GM12878 (cell line): ENCODE measurements around the gene APBB1IP. TPM values are rescaled to one million over a fixed set of nuclear protein-coding genes. Genes with fewer than 3 reads are reported as not detected.

Experiments used
- ATAC-seq: fragments of 200-7000 bp; cut with Tn5 transposase; 3 replicates; pipeline ENCODE4 v1.9.1; 2020; ENCODE audit warnings: mild to moderate bottlenecking, moderate library complexity
- BruUV-seq: library from RNA; stranded (reverse); fragments of 400-500 nt; replicated peaks from 2 replicates; lab custom pipeline; 2021; lab: Mats Ljungman, UMichigan
- CTCF ChIA-PET: fragments of 300-600 bp; sonication (Branson Sonifier 250); formaldehyde crosslinking; extraction: SDS; loops from one replicate; lab custom pipeline; 2021; ENCODE audit warnings: inconsistent platforms; lab: Yijun Ruan, JAX
- POLR2A ChIA-PET: fragments of 350-600 bp; formaldehyde crosslinking; extraction: SDS; loops from one replicate; lab custom pipeline; 2021; ENCODE audit warnings: inconsistent platforms; lab: Charles Lee
- RAD21 ChIA-PET: fragments of 300-600 bp; sonication (Branson Sonifier 250); formaldehyde crosslinking; loops from one replicate; lab custom pipeline; 2023; ENCODE audit warnings: antibody characterized with exemption; ENCODE audit not compliant: unreplicated experiment; lab: Charles Lee
- SMC1A ChIA-PET: fragments of 300-600 bp; sonication (Branson Sonifier 250); formaldehyde crosslinking; loops from one replicate; lab custom pipeline; 2023; ENCODE audit not compliant: unreplicated experiment, uncharacterized antibody; lab: Charles Lee
- DNase-seq: peaks from one replicate; pipeline ENCODE4 v3.0.0-alpha.2; 2011; ENCODE audit warnings: low read depth, low spot score
- FAIRE-seq: peaks from 3 replicates; lab custom pipeline; 2011; peaks lifted over from hg19 to GRCh38; lab: Jason Lieb, UNC
- H2AFZ ChIP-seq: 2 replicates; pipeline ENCODE4 v1.6.0; 2011; ENCODE audit warnings: low read depth, low read length, control low read depth; ENCODE audit not compliant: control insufficient read depth
- H3K27ac ChIP-seq: 2 replicates; pipeline ENCODE4 v1.5.1; 2011; ENCODE audit warnings: control low read depth; ENCODE audit not compliant: control insufficient read depth, insufficient read depth
- H3K27me3 ChIP-seq, 2 experiments: replicated peaks in 1 of 2; 2 replicates each; pipeline versions ENCODE4 v1.6.0 to v1.6.1; 2011; ENCODE audit warnings: low read length in 1 of 2; ENCODE audit not compliant: control insufficient read depth in 2 of 2, insufficient read depth in 2 of 2
- H3K36me3 ChIP-seq, 2 experiments: 2 replicates each; pipeline ENCODE4 v1.5.1; 2011; ENCODE audit warnings: low read length in 1 of 2; ENCODE audit not compliant: control insufficient read depth in 2 of 2, insufficient read depth in 2 of 2
- H3K4me1 ChIP-seq: 2 replicates; pipeline ENCODE4 v1.6.1; 2011; ENCODE audit warnings: mild to moderate bottlenecking, low read length, moderate library complexity, mixed read lengths; ENCODE audit not compliant: control insufficient read depth, insufficient read depth
- H3K4me2 ChIP-seq: 2 replicates; pipeline ENCODE4 v1.6.0; 2011; ENCODE audit warnings: control low read depth; ENCODE audit not compliant: control insufficient read depth, insufficient read depth
- H3K4me3 ChIP-seq: fragments of 200-600 bp; sonication (generic); 2 replicates; pipeline ENCODE4 v1.5.1; 2016
- H3K79me2 ChIP-seq: 2 replicates; pipeline ENCODE4 v1.6.0; 2011; ENCODE audit warnings: low read length; ENCODE audit not compliant: control insufficient read depth, insufficient read depth
- H3K9ac ChIP-seq: 2 replicates; pipeline ENCODE4 v1.8.0; 2011; ENCODE audit warnings: low read length, control low read depth, mixed read lengths; ENCODE audit not compliant: control insufficient read depth, insufficient read depth
- H3K9me3 ChIP-seq: replicated peaks from 3 replicates; pipeline ENCODE4 v1.5.1; 2011; ENCODE audit warnings: mild to moderate bottlenecking, low read length; ENCODE audit not compliant: control insufficient read depth, insufficient read depth
- H4K20me1 ChIP-seq: 2 replicates; pipeline ENCODE4 v1.6.0; 2011; ENCODE audit not compliant: control insufficient read depth, insufficient read depth
- EGR1 ChIP-seq, 2 experiments: IDR thresholded peaks; 1 replicate in 1 of 2; 2 replicates in 1 of 2; pipeline ENCODE4 v1.6.1; 2011 to 2012; ENCODE audit warnings: low read depth in 2 of 2, low read length in 2 of 2, borderline replicate concordance in 1 of 2, mild to moderate bottlenecking in 1 of 2, moderate library complexity in 1 of 2
- FOXM1 ChIP-seq: IDR thresholded peaks from 2 replicates; pipeline ENCODE4 v1.6.1; 2012; ENCODE audit warnings: low read depth, mild to moderate bottlenecking, inconsistent platforms, low read length, moderate library complexity
- IRF5 ChIP-seq: fragments of 450-650 bp; IDR thresholded peaks from 2 replicates; pipeline ENCODE4 v1.6.1; 2017; ENCODE audit warnings: borderline replicate concordance
- SKIL ChIP-seq: fragments of 450-650 bp; IDR thresholded peaks from 2 replicates; pipeline ENCODE4 v1.6.1; 2017; ENCODE audit warnings: mild to moderate bottlenecking, low read depth, inconsistent platforms; ENCODE audit not compliant: poor library complexity, severe bottlenecking
- WGBS: methylation state at CpG from one replicate; pipeline ENCODE4 v1.1.6; 2016; ENCODE audit warnings: low lambda C conversion rate; ENCODE audit not compliant: insufficient replicate concordance, insufficient coverage; ENCODE audit errors: missing lambda C conversion rate; 5-methylcytosine and 5-hydroxymethylcytosine counted together
- in situ Hi-C: fragments of 300-500 bp; cut with MboI; formaldehyde crosslinking; loops from 9 replicates; pipeline ENCODE4 v1.14.3; 2018; ENCODE audit warnings: mixed read lengths
- intact Hi-C: fragments of 100-400 bp; cut with micrococcal nuclease; formaldehyde crosslinking; loops from one replicate; pipeline ENCODE4 v1.14.2; 2022; ENCODE audit not compliant: unreplicated experiment
- polyA plus RNA-seq, 11 experiments: library from polyadenylated mRNA; depleted of rRNA in 4 of 11; unstranded in 6 of 11; stranded (reverse) in 5 of 11; fragments of >200 nt; fragmentation: Nextera tagmentation in 4 of 11; fragmentation: Illumina TruSeq in 1 of 11; extraction: Ambion mirVana in 4 of 11; extraction: Trizol in 1 of 11; gene quantifications; 1 replicate in 1 of 11; 2 replicates in 10 of 11; pipeline versions ENCODE4 v1.2.1 to v1.2.3, GENCODE V29; 2011 to 2016; ENCODE audit warnings: inconsistent platforms in 2 of 11, missing spikeins in 2 of 11, low read depth in 1 of 11
- total RNA-seq, 4 experiments: library from RNA; depleted of rRNA in 3 of 4; stranded (reverse); fragments of >200 nt in 3 of 4; fragmentation: Illumina TruSeq in 1 of 4; extraction: Trizol in 1 of 4; gene quantifications; 2 replicates each; pipeline versions ENCODE4 v1.2.1 to v1.2.3, GENCODE V29; 2013 to 2021

APBB1IP gene
- total and polyA plus RNA-seq, 10 of the 15 experiments (the other 5 are each of a cell fraction or from before 2014, with no cell fraction given) = 7.3 to 67.4 (median 19.9) TPM

- Histone ChIP-seq H3K79me2 (peaks cover under 1% of the 10 kb centered on the region), H3K4me1 (peaks cover 8% of the 10 kb centered on the region), H3K4me3 (no peak overlapping the region), H2AFZ (no peak overlapping the region), H3K27me3 (no peaks in the 10 kb centered on the region), H3K4me2 (no peak overlapping the region), H3K9me3 (peaks cover 4% of the 10 kb centered on the region), H3K9ac (no peak overlapping the region), H3K27ac (no peak overlapping the region), H4K20me1 (no peaks in the 10 kb centered on the region), H3K36me3 (peaks cover 10 to 12% of the 10 kb centered on the region in 2 experiments)
- in situ Hi-C loops = loop anchor here (10.0 kb wide), 1 partner anchor 679 kb away; no protein-coding TSS in a partner anchor
- ChIA-PET CTCF (interaction anchor here (0.9 to 5.2 kb wide), 6 partner anchors 15 to 679 kb away, joined by 3 to 77 read pairs (median 4); no protein-coding TSS in a partner anchor), RAD21 (interaction anchor here (1.4 to 6.4 kb wide), 2 partner anchors 85 to 219 kb away, joined by 3 to 45 read pairs; no protein-coding TSS in a partner anchor), POLR2A (interaction anchor here (0.5 kb wide), 1 partner anchor 74 kb away, joined by 4 read pairs; no protein-coding TSS in a partner anchor), SMC1A (interaction anchor here (0.7 to 3.9 kb wide), 5 partner anchors 9 to 219 kb away, joined by 3 to 53 read pairs (median 3); no protein-coding TSS in a partner anchor)
- intact Hi-C loops = no loop called here
- FAIRE-seq (no peak), ATAC-seq (no peak), DNase-seq (no peak)
- TF ChIP-seq FOXM1 (no peak), EGR1 (IDR thresholded peaks at IDR 0.05; ENCODE audit: borderline replicate concordance in 1 of 2, low read depth in 2 of 2, low read length in 2 of 2) (no peak), IRF5 (no peak), SKIL (no peak)
- WGBS = 100% methylated on average over 5 of the region's 5 CpGs
- BruUV-seq = no TSS peak
Measured at GRCh38 chr10:26554246-26554645, 116.1 kb downstream of the APBB1IP start.
